Sigmoid colon (tissue), 7 donors: ENCODE results near the gene MIEF2. TPM values are rescaled to one million over a fixed set of nuclear protein-coding genes. Genes with fewer than 3 reads are reported as not detected.

Experiments used
- DNase-seq: peaks from one replicate; pipeline ENCODE4 v3.0.0-alpha.2; 2019
- H3K27ac ChIP-seq, 4 donors: fragments of 200-600 bp; sonication (generic); one replicate each; pipeline ENCODE4 v1.5.1; 2016 to 2019; ENCODE audit warnings: mild to moderate bottlenecking in 1 of 4
- H3K27me3 ChIP-seq, 3 donors: fragments of 200-600 bp; sonication (generic); one replicate each; pipeline ENCODE4 v1.5.1; 2019; ENCODE audit warnings: mild to moderate bottlenecking in 1 of 3
- H3K36me3 ChIP-seq, 4 donors: fragments of 200-600 bp; sonication (generic); one replicate each; pipeline ENCODE4 v1.5.1; 2016 to 2019
- H3K4me1 ChIP-seq, 4 donors: fragments of 200-600 bp; sonication (generic); one replicate each; pipeline ENCODE4 v1.5.1; 2017 to 2019
- H3K4me3 ChIP-seq, 4 donors: fragments of 200-600 bp; sonication (generic); one replicate each; pipeline ENCODE4 v1.5.1; 2017 to 2019; ENCODE audit warnings: mild to moderate bottlenecking in 2 of 4, moderate library complexity in 1 of 4
- H3K9me3 ChIP-seq, 4 donors: fragments of 200-600 bp in 3 of 4; sonication (generic) in 3 of 4; one replicate each; pipeline versions ENCODE4 v1.5.1 to v1.6.1; 2013 to 2019
- EP300 ChIP-seq, 4 donors: sonication (generic); formaldehyde crosslinking; IDR thresholded peaks; one replicate each; pipeline ENCODE4 v1.6.1; 2017; ENCODE audit warnings: antibody characterized with exemption in 4 of 4
- POLR2A ChIP-seq, 2 donors: fragments of 450-650 bp; IDR thresholded peaks; one replicate each; pipeline ENCODE4 v1.6.1; 2016; ENCODE audit warnings: antibody characterized with exemption in 2 of 2, mild to moderate bottlenecking in 2 of 2, moderate library complexity in 2 of 2
- POLR2AphosphoS5 ChIP-seq, 4 donors: sonication (generic); formaldehyde crosslinking; IDR thresholded peaks; one replicate each; pipeline ENCODE4 v1.6.1; 2017; ENCODE audit warnings: antibody characterized with exemption in 4 of 4
- WGBS, 2 donors: extraction: QIAGEN DNeasy Blood & Tissue Kit; methylation state at CpG; one replicate each; pipeline ENCODE4 v1.1.7; 2013; 5-methylcytosine and 5-hydroxymethylcytosine counted together
- intact Hi-C: fragments of 100-400 bp; cut with DNase I; formaldehyde crosslinking; loops from one replicate; pipeline ENCODE4 v1.15.1; 2023
- polyA plus RNA-seq, 3 donors: library from polyadenylated mRNA; stranded (reverse); fragments of 200-250 nt; gene quantifications; one replicate each; pipeline ENCODE4 v1.2.3, GENCODE V29; 2013
- total RNA-seq, 4 donors: library from RNA; depleted of rRNA; stranded (reverse); fragments of >200 nt; gene quantifications; one replicate each; pipeline ENCODE4 v1.1.0, GENCODE V29; 2016
- TF ChIP-seq, protein P1 (sequence below), 4 experiments: fragments of 450-650 bp in 3 of 4; fragments of 200-600 bp in 1 of 4; IDR thresholded peaks; one replicate each; pipeline ENCODE4 v1.5.1; 2016 to 2019; ENCODE audit warnings: antibody characterized with exemption in 4 of 4, mild to moderate bottlenecking in 3 of 4, moderate library complexity in 2 of 4
- donor health status: healthy with polysubstance abuse.
- donor health status: Bipolar disorder and iron deficiency.
- donor health status: healthy.

MIEF2 gene
- total and polyA plus RNA-seq, 7 donors = 3.7 to 14.4 (median 11.4) TPM

DNA sequence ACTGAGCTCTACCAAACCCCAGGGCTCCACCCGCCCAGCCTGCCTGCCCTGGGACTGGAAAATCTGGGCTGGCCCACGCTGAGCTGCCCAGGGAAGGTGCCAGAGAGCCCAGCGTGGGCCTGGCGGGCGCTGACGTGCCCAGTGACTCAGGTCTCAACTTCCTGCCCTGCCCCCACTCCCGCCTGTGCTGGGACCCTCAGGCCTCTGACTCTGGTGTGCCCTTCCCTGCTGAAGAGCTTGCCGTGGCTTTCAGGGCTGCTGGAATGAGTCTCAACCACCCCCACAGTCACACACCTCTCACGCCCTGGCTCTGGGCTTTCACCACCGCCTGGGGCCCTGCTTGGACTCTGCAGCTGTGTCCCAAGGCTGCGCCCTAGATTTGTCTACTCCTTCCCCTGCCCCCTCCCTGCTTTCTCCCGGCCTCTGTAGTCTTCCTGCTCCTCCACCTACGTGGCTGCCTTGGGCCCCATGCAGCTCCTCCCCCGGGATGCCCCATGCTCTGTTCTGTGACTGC, 24.7 kb upstream of the MIEF2 start:
- TF ChIP-seq, protein P1, sequence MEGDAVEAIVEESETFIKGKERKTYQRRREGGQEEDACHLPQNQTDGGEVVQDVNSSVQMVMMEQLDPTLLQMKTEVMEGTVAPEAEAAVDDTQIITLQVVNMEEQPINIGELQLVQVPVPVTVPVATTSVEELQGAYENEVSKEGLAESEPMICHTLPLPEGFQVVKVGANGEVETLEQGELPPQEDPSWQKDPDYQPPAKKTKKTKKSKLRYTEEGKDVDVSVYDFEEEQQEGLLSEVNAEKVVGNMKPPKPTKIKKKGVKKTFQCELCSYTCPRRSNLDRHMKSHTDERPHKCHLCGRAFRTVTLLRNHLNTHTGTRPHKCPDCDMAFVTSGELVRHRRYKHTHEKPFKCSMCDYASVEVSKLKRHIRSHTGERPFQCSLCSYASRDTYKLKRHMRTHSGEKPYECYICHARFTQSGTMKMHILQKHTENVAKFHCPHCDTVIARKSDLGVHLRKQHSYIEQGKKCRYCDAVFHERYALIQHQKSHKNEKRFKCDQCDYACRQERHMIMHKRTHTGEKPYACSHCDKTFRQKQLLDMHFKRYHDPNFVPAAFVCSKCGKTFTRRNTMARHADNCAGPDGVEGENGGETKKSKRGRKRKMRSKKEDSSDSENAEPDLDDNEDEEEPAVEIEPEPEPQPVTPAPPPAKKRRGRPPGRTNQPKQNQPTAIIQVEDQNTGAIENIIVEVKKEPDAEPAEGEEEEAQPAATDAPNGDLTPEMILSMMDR (IDR thresholded peaks at IDR 0.05) = no peak
- TF ChIP-seq POLR2AphosphoS5 (IDR thresholded peaks at IDR 0.05) = no peak
- no peak for TF ChIP-seq EP300 (IDR thresholded peaks at IDR 0.05)
- no peak for TF ChIP-seq POLR2A (IDR thresholded peaks at IDR 0.05)
- Histone ChIP-seq H3K9me3 (no peaks in the 10 kb centered on the region), H3K27ac (no peak overlapping the region), H3K27me3 (no peaks in the 10 kb centered on the region), H3K36me3 (peaks cover 0 to 67% (median 25%) of the 10 kb centered on the region in 4 donors), H3K4me1 (no peaks in the 10 kb centered on the region), H3K4me3 (no peak overlapping the region)
- no peak for DNase-seq
- WGBS, 2 donors = 83 to 84% methylated on average over 14 of the region's 14 CpGs
- intact Hi-C loops = no loop called here

DNA sequence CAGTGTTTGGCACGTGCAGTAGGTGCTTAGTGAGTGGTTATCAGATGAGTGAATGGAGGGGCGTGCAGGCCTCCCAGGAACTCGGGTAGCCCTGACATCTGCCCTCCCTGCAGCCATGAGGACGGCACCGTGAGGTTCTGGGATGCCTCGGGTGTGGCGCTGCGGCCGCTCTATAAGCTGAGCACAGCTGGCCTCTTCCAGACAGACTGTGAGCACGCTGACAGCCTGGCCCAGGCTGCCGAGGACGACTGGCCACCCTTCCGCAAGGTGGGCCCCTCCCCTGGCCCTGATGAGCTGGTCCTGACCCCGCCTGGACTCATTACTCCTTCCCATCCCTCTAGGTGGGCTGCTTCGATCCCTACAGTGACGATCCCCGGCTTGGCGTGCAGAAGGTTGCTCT, 24.0 kb upstream of the MIEF2 start:
- intact Hi-C loops = no loop called here
- no peak overlapping the region for H3K27ac ChIP-seq

DNA sequence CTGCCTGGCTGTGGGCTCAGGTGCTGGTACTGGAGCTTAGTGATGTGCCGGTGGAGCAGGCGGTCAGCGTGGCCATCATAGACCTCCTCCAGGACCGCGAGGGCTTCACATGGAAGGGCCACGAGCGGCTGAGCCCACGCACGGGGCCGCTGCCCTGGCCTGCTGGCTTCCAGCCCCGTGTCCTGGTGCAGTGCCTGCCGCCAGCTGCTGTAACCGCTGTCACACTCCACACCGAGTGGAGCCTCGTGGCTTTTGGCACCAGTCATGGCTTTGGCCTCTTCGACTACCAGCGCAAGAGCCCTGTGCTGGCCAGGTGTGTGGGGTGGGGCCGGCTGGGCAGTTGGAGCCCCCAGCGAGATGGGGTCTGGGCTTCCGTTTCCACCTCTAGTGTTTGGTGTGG, 23.0 kb upstream of the MIEF2 start:
- Histone ChIP-seq H3K4me1 (no peaks in the 10 kb centered on the region), H3K4me3 (no peak overlapping the region), H3K9me3 (no peaks in the 10 kb centered on the region), H3K27ac (no peak overlapping the region), H3K27me3 (no peaks in the 10 kb centered on the region), H3K36me3 (peaks cover 0 to 77% (median 25%) of the 10 kb centered on the region in 4 donors)
- 93% methylated on average over 20 of the region's 20 CpGs for WGBS, 2 donors
- TF ChIP-seq, protein P1 (IDR thresholded peaks at IDR 0.05) = no peak
- TF ChIP-seq EP300 (IDR thresholded peaks at IDR 0.05) (no peak), POLR2A (IDR thresholded peaks at IDR 0.05) (no peak), POLR2AphosphoS5 (IDR thresholded peaks at IDR 0.05) (no peak)
- intact Hi-C loops = no loop called here
- no peak for DNase-seq

More for the DNA sequence above, 24.0 kb upstream of the MIEF2 start:
- H3K4me3 ChIP-seq = no peak overlapping the region
- 93% methylated on average over 18 of the region's 18 CpGs for WGBS, 2 donors
- peaks cover 0 to 71% (median 25%) of the 10 kb centered on the region in 4 donors for H3K36me3 ChIP-seq
- no peak for DNase-seq
- TF ChIP-seq POLR2AphosphoS5 (IDR thresholded peaks at IDR 0.05) = no peak
- TF ChIP-seq, protein P1 (IDR thresholded peaks at IDR 0.05) = no peak
- TF ChIP-seq POLR2A (IDR thresholded peaks at IDR 0.05) = no peak
- TF ChIP-seq EP300 (IDR thresholded peaks at IDR 0.05) = no peak
- no peaks in the 10 kb centered on the region for H3K27me3 ChIP-seq
- no peaks in the 10 kb centered on the region for H3K9me3 ChIP-seq
- H3K4me1 ChIP-seq = no peaks in the 10 kb centered on the region

DNA sequence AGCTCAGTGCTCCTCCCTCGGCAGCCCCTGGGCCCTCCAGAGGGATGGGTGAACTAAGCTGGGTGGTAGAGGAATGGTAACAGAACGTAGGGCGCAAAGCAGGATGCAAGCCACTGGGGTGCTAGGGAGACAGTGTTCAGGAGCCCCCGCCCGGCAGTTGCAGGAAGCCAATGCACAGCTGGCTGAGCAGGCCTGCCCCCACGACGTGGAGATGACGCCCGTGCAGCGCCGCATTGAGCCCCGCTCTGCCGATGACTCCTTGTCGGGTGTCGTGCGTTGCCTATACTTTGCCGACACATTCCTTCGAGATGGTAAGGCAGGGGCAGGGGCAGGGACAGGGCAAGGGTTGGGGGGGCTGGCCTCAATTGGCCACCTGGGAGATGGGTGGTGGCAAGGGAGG, 22.2 kb upstream of the MIEF2 start:
- no peak for TF ChIP-seq POLR2A (IDR thresholded peaks at IDR 0.05)
- TF ChIP-seq, protein P1 (IDR thresholded peaks at IDR 0.05) = no peak
- no peak for TF ChIP-seq POLR2AphosphoS5 (IDR thresholded peaks at IDR 0.05)
- no peak for TF ChIP-seq EP300 (IDR thresholded peaks at IDR 0.05)
- WGBS, 2 donors = 93 to 94% methylated on average over 18 of the region's 18 CpGs
- no peaks in the 10 kb centered on the region for H3K4me1 ChIP-seq
- H3K27ac ChIP-seq = no peak overlapping the region
- peaks cover 0 to 77% (median 25%) of the 10 kb centered on the region in 4 donors for H3K36me3 ChIP-seq
- H3K4me3 ChIP-seq = no peak overlapping the region
- intact Hi-C loops = no loop called here
- no peaks in the 10 kb centered on the region for H3K27me3 ChIP-seq
- no peak for DNase-seq
- no peaks in the 10 kb centered on the region for H3K9me3 ChIP-seq

DNA sequence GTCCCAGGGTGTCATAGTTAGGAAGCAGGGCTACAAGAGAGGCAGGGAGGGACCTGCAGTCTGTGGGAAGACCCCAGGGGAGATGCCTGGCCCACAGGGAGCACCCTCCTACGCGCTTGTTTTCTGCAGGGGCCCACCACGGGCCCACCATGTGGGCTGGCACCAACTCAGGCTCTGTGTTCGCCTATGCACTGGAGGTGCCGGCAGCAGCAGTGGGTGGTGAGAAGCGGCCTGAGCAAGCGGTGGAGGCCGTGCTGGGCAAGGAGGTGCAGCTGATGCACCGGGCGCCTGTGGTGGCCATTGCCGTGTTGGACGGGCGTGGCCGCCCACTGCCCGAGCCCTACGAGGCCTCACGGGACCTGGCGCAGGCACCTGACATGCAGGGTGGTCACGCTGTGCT, 20.0 kb upstream of the MIEF2 start:
- no peak for DNase-seq
- intact Hi-C loops = no loop called here
- Histone ChIP-seq H3K4me1 (no peaks in the 10 kb centered on the region), H3K36me3 (peaks cover 0 to 77% (median 22%) of the 10 kb centered on the region in 4 donors), H3K9me3 (no peaks in the 10 kb centered on the region), H3K4me3 (no peak overlapping the region), H3K27ac (no peak overlapping the region), H3K27me3 (no peaks in the 10 kb centered on the region)
- 94 to 96% methylated on average over 19 of the region's 19 CpGs for WGBS, 2 donors
- TF ChIP-seq, protein P1 (IDR thresholded peaks at IDR 0.05) = no peak
- no peak for TF ChIP-seq POLR2A (IDR thresholded peaks at IDR 0.05)
- no peak for TF ChIP-seq EP300 (IDR thresholded peaks at IDR 0.05)
- no peak for TF ChIP-seq POLR2AphosphoS5 (IDR thresholded peaks at IDR 0.05)
